HG02970 (cell line): Measurements from ENCODE around the gene LGR5.

Source experiments
- ATAC-seq: cut with Tn5 transposase; IDR thresholded peaks from one replicate; pipeline ENCODE4 v1.9.1; 2021; ENCODE audit warnings: mild to moderate bottlenecking, moderate library complexity, moderate number of reproducible peaks; ENCODE audit not compliant: unreplicated experiment, low FRiP score

The LGR5 gene

GRCh38 chr12:71584356-71584755 lies 144.8 kb downstream of the LGR5 start:
- ATAC-seq = no peak

DNA sequence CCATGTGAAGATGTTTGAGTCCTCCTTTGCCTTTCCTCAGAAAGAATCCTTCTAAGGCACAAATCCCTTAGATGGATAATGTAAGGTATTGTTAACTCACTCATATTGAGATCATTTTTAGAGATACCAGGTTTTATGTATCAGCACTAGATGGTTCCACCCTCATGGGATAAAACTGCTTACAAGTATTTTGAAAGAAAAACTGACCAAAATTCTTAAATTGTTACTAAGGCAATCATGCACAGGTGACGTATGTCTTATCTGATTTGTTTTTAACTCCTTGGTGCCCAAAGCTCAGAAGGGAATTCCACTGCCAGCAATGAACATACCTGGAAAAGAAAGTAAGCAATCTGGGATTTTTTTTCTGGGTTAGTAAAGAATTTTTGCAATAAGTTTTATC lies 145.6 kb downstream of the LGR5 start:
- ATAC-seq = no peak

DNA sequence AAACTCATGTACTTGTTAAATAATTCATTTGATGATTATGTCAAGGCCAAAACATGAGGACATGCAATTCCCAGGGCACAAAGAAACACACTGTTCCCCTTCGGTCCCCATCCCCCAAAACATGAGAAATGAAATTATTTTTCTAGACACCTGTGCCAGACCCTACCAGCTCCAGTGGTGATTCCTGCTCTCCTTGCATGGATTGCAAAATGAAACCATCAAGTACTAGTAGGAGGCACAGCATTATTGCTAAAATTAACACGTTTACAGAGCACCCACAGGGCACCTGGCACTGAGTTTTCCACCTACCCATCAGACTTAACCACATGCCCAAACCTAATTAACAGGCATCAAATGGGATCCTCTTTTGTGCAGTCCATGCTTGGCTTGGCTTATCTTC lies 147.4 kb downstream of the LGR5 start:
- ATAC-seq = no peak

GRCh38 chr12:71589478-71589881 lies 149.9 kb downstream of the LGR5 start:
- no peak for ATAC-seq

- no peak for ATAC-seq
Measured at GRCh38 chr12:71591601-71592000, 152.0 kb downstream of the LGR5 start.

DNA sequence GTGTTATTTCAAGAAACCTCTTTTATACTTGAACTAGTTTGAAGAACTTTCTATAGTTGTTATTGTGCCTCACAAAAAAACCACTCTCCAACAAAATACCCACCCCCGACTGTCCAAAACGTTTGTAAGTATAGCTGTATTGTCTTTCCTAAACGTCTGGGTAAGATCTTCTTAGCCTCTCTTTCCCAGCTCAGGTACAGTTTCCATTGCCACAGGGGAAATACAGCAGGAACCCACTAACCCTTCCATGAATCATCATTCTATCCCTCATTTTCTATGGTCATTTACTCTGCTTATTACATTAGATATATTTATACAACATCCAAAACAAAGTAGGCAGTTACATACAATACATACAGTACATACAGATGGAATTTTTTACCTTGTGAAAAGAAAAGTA lies 153.2 kb downstream of the LGR5 start:
- ATAC-seq = no peak

GRCh38 chr12:71594214-71594948 lies 154.8 kb downstream of the LGR5 start:
- ATAC-seq = no peak

DNA sequence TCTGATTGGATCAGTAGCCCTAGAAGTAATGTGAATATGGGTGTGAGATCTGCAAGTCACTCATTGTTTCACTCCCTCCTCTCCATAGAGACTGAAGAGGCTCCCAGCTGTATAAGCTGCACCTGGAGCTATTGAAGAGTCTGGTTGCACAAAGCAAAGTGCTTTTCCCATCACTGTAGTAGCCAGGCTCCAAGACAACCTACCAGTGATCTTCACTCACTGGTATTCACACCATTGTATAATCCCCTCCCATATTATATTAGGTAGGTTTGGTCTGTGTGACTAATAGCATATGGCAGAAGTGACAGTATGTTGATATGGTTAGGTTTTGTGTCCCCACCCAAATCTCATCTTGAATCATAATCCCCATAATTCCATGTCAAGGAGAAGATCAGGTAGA lies 159.6 kb downstream of the LGR5 start:
- ATAC-seq = no peak

DNA sequence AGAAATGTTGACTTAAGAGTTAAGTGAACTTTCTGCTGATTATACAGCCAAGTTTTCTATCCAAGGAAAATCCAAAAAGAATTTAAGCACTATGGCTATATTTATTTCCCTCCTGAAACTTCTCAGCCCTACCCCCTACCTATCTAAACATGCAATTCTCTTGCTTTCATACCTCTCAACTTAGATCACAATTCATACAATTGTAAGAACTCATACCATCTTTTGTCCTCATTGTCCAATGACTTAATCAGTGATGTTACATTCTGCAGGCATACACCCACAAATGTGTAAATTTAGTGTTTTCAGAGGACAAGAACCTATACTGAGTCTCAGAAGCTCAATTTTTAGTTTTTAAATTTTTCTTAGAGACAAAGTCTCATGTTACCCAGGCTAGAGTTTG lies 161.9 kb downstream of the LGR5 start:
- ATAC-seq = no peak

DNA sequence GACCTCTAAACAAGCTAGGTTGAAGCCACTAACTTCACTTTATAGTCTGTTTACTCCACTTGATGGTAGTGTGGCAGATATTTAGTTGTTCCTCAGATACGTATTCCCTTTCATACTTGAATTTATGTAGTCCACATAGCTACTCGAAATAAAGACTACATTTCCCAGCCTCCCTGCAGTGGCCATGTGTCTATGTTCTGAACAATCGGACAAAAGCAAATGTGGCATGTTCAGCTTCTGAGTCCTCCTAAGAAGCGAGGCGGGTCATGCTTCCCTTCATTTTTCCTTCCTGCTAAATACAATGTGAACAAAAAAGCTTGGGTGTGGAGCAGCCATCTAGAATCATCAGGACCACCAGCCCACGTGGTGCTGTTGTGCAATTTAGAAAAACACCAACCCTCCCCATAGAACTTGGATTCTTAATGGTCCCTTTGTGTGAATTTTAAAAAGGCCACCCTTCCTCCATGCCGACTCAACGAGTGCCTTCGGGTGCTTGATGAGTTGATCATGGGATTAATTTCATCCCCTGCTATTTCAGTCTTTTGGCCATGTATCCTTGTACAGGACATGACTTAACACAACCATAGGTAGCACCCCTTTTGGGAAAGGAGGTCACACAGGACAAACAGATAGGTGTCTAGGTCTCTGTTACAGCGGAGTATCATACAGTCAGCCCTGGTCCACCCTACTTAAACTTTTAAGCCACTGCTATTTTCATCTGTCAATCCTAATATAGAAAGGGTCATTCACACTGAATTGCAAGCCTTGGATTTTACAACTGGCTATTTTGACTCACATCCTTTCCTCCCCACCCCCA lies 163.4 kb downstream of the LGR5 start:
- no peak for ATAC-seq

GRCh38 chr12:71605039-71605438 lies 165.4 kb downstream of the LGR5 start:
- no peak for ATAC-seq

DNA sequence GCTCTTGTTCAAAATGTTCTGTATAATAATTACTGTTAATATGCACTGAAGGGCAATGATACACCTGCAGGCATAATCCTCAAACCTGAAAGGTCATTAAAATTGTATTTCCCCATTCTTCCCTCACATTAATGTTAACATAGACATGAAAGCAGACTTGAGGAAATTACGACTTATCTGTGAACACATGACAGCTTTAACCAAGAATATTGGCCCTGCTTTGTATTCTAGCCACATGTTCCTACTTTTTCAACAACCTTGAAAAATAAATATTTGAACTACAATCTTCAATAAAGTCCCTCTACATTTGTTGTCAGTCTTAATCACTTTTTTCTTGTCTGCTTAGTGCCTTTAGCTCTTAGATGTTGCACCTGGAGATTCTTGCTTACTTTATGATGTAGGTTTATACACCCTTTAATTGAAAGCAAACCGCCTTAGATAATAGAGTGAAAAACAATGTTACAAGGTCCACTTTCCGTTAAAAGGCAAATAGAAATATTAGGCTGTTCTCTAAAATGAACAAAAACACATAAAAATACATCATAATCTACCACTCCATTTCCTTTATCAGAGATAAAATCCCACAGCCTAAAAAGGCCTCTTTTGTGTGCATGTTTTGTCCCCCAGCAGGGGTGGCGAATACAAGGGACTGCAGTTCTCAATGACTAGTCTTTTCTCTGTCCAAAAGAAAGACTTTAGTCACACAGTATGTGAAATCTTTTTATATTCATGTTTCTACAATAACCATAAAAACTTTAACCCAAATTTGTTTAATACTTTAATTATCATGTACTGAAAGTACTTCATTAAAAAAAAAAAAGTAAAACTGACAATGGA lies 168.1 kb downstream of the LGR5 start:
- ATAC-seq = no peak

DNA sequence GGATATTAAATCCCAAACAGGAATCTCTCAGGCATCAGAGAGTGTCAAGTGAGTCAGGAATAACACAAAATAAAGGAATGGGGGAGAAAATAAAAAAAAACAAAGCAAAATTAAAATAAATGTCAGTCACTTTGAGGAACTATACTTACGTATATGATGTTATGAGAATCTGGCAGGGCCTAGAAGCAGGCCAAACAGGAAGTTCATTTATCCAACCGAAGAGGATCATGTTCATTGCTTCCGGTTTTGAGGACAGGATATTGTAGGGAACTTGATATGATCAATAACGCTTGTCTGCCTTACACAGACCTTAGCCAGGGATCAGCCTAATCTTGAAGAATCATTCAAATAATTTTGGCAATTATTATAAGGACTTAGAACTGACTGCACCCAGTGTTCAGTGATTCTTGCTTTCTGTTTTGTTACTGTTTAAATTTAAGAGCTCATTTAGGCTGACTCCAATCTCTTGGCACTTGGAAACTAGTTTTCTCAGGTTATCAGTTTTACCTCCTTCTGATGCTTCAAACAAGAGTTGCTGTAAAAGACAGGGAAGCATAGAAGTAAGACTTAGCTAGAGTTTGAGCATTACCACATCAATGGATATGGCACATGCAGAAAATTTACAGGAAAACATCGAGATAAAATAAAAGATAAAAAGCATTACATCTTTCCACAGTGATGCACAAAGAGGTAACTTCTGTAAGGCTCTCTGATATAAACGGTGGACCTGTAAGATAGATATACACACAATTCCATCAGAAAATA lies 170.6 kb downstream of the LGR5 start:
- ATAC-seq = no peak

- ATAC-seq = no peak
Measured at GRCh38 chr12:71621938-71622337, 182.3 kb downstream of the LGR5 start.

GRCh38 chr12:71625476-71625875 lies 185.9 kb downstream of the LGR5 start:
- no peak for ATAC-seq

GRCh38 chr12:71626098-71626497 lies 186.5 kb downstream of the LGR5 start:
- no peak for ATAC-seq

- no peak for ATAC-seq
Measured at GRCh38 chr12:71626768-71627167, 187.2 kb downstream of the LGR5 start.

DNA sequence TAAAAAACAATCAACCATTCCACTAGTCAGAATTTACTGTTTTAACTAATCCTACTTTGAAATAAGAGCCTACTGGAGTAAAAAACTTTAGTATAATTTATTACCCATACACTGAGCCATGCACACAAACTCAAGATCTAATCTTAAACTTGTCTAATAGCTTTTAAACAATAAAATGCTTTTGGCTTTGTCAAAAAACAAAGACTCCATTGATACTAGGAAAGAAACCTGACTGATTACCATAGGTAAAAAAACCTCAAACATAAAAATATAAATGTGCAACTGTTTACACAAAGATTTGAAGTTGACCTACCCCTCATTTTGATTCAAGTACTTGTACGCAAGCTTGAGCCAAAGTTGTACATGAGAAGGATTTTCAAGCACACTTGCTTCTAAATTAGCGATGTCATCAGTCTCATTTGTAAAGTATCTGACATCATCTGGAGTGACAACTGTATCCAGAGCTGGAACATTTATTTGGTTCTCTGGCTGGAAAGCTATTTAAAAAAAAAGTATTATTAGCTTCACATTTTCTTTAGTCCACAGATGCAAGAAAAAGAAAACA lies 187.9 kb downstream of the LGR5 start:
- ATAC-seq = no peak
